Colonic mucosa (tissue), 4 donors: ENCODE data around the gene TOMM40. TPM values are rescaled to one million over a fixed set of nuclear protein-coding genes. Genes with fewer than 3 reads are reported as not detected.

Experiments used
- DNase-seq: peaks from one replicate; pipeline ENCODE4 v3.0.0-alpha.2; 2020
- H3K27ac ChIP-seq: fragments of 200-600 bp; one replicate; pipeline ENCODE4 v1.8.0; 2021
- H3K27me3 ChIP-seq: fragments of 200-600 bp; one replicate; pipeline ENCODE4 v1.8.0; 2021
- H3K36me3 ChIP-seq: fragments of 200-600 bp; one replicate; pipeline ENCODE4 v1.8.0; 2021
- H3K4me1 ChIP-seq: fragments of 200-600 bp; one replicate; pipeline ENCODE4 v1.8.0; 2021; ENCODE audit warnings: mild to moderate bottlenecking
- H3K4me3 ChIP-seq: fragments of 200-600 bp; one replicate; pipeline ENCODE4 v1.8.0; 2021
- H3K9ac ChIP-seq, 2 donors: one replicate each; pipeline ENCODE4 v1.7.0; 2013; ENCODE audit warnings: control low read depth in 2 of 2, low read depth in 2 of 2, low read length in 2 of 2
- H3K9me3 ChIP-seq: fragments of 200-600 bp; one replicate; pipeline ENCODE4 v1.8.0; 2021
- intact Hi-C: fragments of 100-400 bp; cut with DNase I; formaldehyde crosslinking; loops from one replicate; pipeline ENCODE4 v1.14.1; 2022
- total RNA-seq, 2 donors: library from RNA; stranded (reverse); fragmentation: NEBNext Ultra II Directional in 1 of 2; extraction: Animal tissue kit (Norgen Biotek cat#: 25700) in 1 of 2; gene quantifications; one replicate each; pipeline ENCODE4 v1.2.1, GENCODE V29; 2021
- TF ChIP-seq, protein P1 (sequence below): fragments of 200-600 bp; IDR thresholded peaks from one replicate; pipeline ENCODE4 v1.8.0; 2022; ENCODE audit warnings: antibody characterized with exemption, mild to moderate bottlenecking
- donor health status: healthy.
- donor health status: DM: no; HTN: no; CAD: no.
- donor health status: DM: no; HTN: no; CAD: no.

TOMM40 gene
- total RNA-seq, 2 donors from 2014 or later = 60.0 to 167 TPM

DNA sequence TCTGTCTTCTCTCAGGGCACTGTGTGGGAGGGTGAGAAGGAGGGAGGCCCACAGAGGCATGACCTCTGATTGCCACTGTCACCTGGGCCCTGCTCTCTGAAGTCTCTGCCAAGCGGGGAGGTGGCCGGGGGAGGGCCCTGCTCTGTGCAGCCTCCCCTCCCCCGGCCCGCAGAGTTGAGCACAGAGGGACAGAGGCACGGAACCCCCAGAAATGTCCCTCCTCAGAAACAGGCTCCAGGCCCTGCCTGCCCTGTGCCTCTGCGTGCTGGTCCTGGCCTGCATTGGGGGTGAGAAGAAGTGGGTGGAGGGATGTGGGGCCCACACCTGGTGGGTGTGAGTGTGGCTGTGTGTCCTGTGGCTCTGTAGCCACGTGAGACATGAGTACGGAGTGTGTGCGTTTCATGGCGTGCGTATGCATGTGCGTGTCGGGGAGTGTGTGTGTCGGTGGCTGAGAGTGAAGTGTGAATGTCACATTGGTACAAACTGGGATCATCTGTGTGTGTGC lies 51.1 kb downstream of the TOMM40 start, which contains the start of gene APOC4:
APOC4 (plus strand) TSS at position 171 of the 505 bp plus-strand sequence; CDS start at position 212, 41 bp downstream.
- Histone ChIP-seq H3K4me1 (no peaks in the 10 kb centered on the region), H3K9ac (peak within 1 kb of the TSS in 1 of 2 donors; percentile 12), H3K4me3 (no peak within 1 kb of the TSS), H3K27ac (no peak within 1 kb of the TSS), H3K36me3 (no peaks in the 10 kb centered on the region), H3K27me3 (no peaks in the 10 kb centered on the region), H3K9me3 (no peaks in the 10 kb centered on the region)
- TF ChIP-seq, protein P1, sequence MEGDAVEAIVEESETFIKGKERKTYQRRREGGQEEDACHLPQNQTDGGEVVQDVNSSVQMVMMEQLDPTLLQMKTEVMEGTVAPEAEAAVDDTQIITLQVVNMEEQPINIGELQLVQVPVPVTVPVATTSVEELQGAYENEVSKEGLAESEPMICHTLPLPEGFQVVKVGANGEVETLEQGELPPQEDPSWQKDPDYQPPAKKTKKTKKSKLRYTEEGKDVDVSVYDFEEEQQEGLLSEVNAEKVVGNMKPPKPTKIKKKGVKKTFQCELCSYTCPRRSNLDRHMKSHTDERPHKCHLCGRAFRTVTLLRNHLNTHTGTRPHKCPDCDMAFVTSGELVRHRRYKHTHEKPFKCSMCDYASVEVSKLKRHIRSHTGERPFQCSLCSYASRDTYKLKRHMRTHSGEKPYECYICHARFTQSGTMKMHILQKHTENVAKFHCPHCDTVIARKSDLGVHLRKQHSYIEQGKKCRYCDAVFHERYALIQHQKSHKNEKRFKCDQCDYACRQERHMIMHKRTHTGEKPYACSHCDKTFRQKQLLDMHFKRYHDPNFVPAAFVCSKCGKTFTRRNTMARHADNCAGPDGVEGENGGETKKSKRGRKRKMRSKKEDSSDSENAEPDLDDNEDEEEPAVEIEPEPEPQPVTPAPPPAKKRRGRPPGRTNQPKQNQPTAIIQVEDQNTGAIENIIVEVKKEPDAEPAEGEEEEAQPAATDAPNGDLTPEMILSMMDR = no peak
- intact Hi-C loops = no loop called here
- no peak for DNase-seq

DNA sequence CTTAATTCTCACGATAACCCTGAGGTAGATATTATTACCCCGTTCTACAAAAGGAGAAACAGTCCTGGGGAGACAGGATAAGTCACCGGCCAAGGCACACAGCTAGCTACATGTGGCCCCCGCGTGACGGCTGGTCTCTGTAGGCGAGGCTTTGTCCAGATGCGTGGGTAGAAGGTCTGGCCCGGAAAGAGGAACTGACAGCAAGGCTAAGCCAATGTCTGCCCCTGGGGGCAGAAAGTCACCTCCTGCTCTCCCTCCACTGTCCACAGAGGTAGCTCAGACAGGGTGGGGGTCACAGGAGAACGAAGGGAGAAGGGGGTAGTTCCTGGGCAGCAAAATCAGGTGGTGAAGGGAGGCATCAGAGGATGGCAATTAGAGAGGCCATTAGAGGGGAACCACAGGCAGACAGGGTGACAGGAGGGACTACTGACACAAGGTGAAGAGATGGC lies 52.8 kb downstream of the TOMM40 start:
- Histone ChIP-seq H3K4me3 (no peak overlapping the region), H3K9ac (no peak overlapping the region), H3K4me1 (no peaks in the 10 kb centered on the region), H3K9me3 (no peaks in the 10 kb centered on the region), H3K27me3 (no peaks in the 10 kb centered on the region), H3K36me3 (no peaks in the 10 kb centered on the region), H3K27ac (no peak overlapping the region)
- DNase-seq = peak; percentile 48
- TF ChIP-seq, protein P1 = no peak
- intact Hi-C loops = no loop called here

DNA sequence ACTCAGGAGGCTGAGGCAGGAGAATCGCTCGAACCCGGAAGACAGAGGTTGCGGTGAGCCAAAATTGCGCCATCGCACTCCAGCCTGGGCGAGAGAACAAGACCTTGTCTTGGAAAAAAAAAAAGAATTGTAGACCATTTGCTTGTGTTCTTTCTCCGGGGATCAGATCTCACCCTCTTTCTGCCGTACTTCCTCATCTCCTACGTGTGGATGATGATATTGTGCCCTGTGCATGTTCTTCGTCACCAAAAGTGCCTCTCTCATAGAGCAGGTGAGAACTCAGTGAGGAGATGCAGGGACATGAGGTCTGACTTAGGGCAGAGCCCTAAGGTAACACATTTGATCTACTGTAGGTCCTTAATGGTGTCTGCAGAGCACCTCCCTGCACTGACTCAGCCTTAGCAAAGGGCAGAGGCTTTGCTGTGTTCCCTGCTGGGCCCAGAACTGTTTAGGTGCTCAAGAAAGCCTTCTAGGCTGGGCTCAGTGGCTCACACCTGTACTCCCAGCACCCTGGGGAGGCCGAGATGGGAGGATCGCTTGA lies 56.1 kb downstream of the TOMM40 start:
- H3K4me1 ChIP-seq = no peaks in the 10 kb centered on the region
- no peak overlapping the region for H3K9ac ChIP-seq
- no peak overlapping the region for H3K4me3 ChIP-seq
- no peaks in the 10 kb centered on the region for H3K27me3 ChIP-seq
- intact Hi-C loops = no loop called here
- no peak for DNase-seq
- TF ChIP-seq, protein P1 = no peak
- no peaks in the 10 kb centered on the region for H3K36me3 ChIP-seq
- H3K27ac ChIP-seq = no peak overlapping the region
- no peaks in the 10 kb centered on the region for H3K9me3 ChIP-seq

DNA sequence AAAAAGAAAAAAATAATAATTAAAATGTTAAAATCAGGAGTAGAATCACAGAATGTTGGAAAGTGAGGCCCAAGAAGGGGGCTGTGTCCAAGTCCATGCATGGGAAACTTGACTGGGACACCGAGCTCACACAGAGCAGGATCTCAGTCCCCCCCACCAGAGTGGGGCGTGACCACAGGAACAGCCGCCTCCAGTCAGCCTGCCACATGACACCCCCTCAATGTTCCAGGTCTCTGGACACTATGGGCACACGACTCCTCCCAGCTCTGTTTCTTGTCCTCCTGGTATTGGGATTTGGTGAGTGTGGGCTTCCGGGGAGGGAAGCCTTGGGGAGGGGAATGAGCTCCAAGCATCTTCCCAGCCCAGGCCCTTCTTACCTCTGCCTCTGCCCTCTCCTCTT lies 57.2 kb downstream of the TOMM40 start:
- Histone ChIP-seq H3K27me3 (no peaks in the 10 kb centered on the region), H3K36me3 (no peaks in the 10 kb centered on the region), H3K4me3 (no peak overlapping the region), H3K4me1 (no peaks in the 10 kb centered on the region), H3K9ac (no peak overlapping the region), H3K27ac (no peak overlapping the region), H3K9me3 (no peaks in the 10 kb centered on the region)
- intact Hi-C loops = no loop called here
- TF ChIP-seq, protein P1 = no peak
- no peak for DNase-seq

DNA sequence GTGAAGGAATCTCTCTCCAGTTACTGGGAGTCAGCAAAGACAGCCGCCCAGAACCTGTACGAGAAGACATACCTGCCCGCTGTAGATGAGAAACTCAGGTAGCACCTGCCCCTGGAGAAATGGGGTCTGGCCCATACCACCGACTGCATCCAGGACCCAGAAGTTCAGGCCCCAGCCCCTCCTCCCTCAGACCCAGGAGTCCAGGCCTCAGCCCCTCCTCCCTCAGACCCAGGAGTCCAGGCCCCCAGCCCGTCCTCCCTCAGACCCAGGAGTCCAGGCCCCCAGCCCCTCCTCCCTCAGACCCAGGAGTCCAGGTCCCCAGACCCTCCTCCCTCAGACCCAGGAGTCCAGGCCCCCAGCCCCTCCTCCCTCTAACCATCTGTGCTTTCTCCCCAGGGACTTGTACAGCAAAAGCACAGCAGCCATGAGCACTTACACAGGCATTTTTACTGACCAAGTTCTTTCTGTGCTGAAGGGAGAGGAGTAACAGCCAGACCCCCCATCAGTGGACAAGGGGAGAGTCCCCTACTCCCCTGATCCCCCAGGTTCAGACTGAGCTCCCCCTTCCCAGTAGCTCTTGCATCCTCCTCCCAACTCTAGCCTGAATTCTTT lies 57.8 kb downstream of the TOMM40 start:
- Histone ChIP-seq H3K27me3 (no peaks in the 10 kb centered on the region), H3K9me3 (no peaks in the 10 kb centered on the region), H3K9ac (no peak overlapping the region), H3K36me3 (no peaks in the 10 kb centered on the region), H3K27ac (no peak overlapping the region), H3K4me3 (no peak overlapping the region), H3K4me1 (peaks cover 2% of the 10 kb centered on the region)
- intact Hi-C loops = no loop called here
- DNase-seq = no peak
- TF ChIP-seq, protein P1 = no peak
